GM19372 (cell line): ENCODE results near the gene KLRB1.
"Not testable (repeated sequence)": the region's sequence is repeated elsewhere in the genome, so short reads cannot be mapped to it uniquely, and the experiment has no call there.

ENCODE experiments used
- ATAC-seq: cut with Tn5 transposase; IDR thresholded peaks from one replicate; pipeline ENCODE4 v1.9.1; 2021; ENCODE audit warnings: mild to moderate bottlenecking, low read depth, moderate library complexity; ENCODE audit not compliant: unreplicated experiment

KLRB1 gene

DNA sequence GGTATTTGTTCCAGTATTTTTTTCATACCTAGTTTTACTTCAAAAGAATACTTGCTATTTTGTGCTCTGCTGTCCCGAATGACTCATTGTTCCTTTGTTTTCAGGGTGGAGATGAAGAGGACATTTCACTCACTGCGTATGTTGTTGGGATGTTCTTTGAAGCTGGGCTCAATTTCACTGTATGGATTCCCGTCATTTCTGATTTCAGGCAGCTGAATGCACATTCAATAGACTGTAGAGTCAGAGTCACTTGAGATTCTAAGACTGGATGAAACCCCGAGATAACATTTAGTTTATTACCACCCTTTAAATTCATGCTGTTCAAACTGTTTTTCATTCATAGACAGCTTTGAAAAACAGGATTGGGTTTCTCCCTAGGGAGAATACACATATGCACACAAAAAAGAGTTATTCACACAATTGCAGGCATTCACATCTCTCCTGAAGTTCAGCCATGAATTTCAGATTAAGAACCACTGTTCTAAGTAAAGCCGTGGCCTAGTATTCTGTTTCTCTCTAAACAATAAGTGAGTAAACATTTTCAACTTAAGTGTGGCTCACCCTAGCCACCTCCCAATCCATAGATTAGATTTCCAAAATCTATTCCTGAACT lies 44.8 kb downstream of the KLRB1 start:
- ATAC-seq: not testable (repeated sequence)

DNA sequence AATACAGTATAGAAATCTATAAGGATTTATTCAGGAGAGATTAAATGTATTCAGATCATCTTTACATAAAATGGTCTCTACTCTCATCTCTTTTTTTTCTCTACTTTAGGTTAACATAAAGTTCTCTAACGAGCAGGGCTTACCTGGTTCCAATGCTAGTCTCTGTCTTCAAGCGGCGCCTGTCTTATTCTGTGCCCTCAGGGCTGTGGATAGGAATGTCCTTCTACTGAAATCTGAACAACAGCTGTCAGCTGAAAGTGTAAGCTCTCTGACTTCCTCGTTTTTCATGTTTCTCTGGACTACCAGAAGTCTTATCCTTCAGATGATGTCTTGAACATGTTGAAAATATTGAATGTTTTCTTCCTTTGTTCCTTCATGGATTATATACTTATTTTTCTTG lies 62.2 kb downstream of the KLRB1 start:
- not testable (repeated sequence) for ATAC-seq
